Measurements from ENCODE around the gene ZNF678.

GRCh38 chr1:227603327-227603726 lies 40.0 kb downstream of the ZNF678 start:
- TF ChIP-seq CTCF (IDR thresholded peaks at IDR 0.05) (no peak), EP300 (IDR thresholded peaks at IDR 0.05) (no peak), POLR2A (IDR thresholded peaks at IDR 0.05) (no peak)
